ENCODE results near the gene RIN3. TPM values are rescaled to one million over a fixed set of nuclear protein-coding genes. Genes with fewer than 3 reads are reported as not detected.

RIN3 gene
- total RNA-seq, 1 experiment from 2014 or later, result 1.5 TPM

GRCh38 chr14:92680781-92681650 is 167.4 kb downstream of the RIN3 start:
- no peaks in the 10 kb centered on the region for H3K9me3 ChIP-seq (ENCODE audit: control insufficient read depth, low read depth, low read length)
- H3T11ph ChIP-seq (ENCODE audit: low read length), result no peak overlapping the region
- DNase-seq, result peak; percentile 84
- Mint-ChIP-seq H3K27ac (no peak overlapping the region; a peak in 1 of 7 replicates), H3K9me3 (no peaks in the 10 kb centered on the region), H3K36me3 (ENCODE audit: insufficient read depth in 1 of 3, low read depth in 3 of 3) (no peaks in the 10 kb centered on the region), H3K4me3 (no peak overlapping the region), H3K27me3 (ENCODE audit: low read depth) (peaks cover 2% of the 10 kb centered on the region; the same call in 1 of the 2 replicates), H3K4me1 (peaks cover 5 to 9% of the 10 kb centered on the region in 2 experiments)
- no peak overlapping the region for H3K27ac ChIP-seq (ENCODE audit: insufficient read length, low read depth, low read length)
- H3K79me1 ChIP-seq (ENCODE audit: insufficient read depth, low read depth, low read length, poor library complexity, severe bottlenecking), result no peaks in the 10 kb centered on the region
- no peak overlapping the region for H3K18ac ChIP-seq (ENCODE audit: insufficient read length, low read depth, low read length)
- H4K8ac ChIP-seq (replicated peaks; ENCODE audit: insufficient read length, low read depth, low read length), result no peak overlapping the region
- H2AK5ac ChIP-seq (ENCODE audit: insufficient read length, low read length), result no peak overlapping the region
- no peak overlapping the region for H2BK12ac ChIP-seq (ENCODE audit: insufficient read length, low read depth, low read length)
- H3K4ac ChIP-seq (ENCODE audit: low read depth, low read length), result no peak overlapping the region
- no peak overlapping the region for H2AFZ ChIP-seq (ENCODE audit: low read length)
- H3K27me3 ChIP-seq (ENCODE audit: insufficient read depth, low read length), result no peaks in the 10 kb centered on the region
- H3K4me2 ChIP-seq (ENCODE audit: insufficient read depth, insufficient read length, low read length), result no peak overlapping the region
- H2BK20ac ChIP-seq (ENCODE audit: low read depth, low read length, poor library complexity, severe bottlenecking), result no peak overlapping the region
- H3K23ac ChIP-seq (ENCODE audit: insufficient read length, low read depth, low read length), result no peak overlapping the region
- no peaks in the 10 kb centered on the region for H4K20me1 ChIP-seq (ENCODE audit: control insufficient read depth, insufficient read depth, insufficient read length)
- H2BK15ac ChIP-seq (ENCODE audit: low read depth, low read length), result no peak overlapping the region
- H3K79me2 ChIP-seq (ENCODE audit: insufficient read depth, low read length), result no peaks in the 10 kb centered on the region
- TF ChIP-seq CTCF (conservative IDR thresholded peaks at IDR 0.05), result peak; percentile 95
- H3K56ac ChIP-seq (ENCODE audit: insufficient read length, low read depth, low read length), result no peak overlapping the region
- no CpG with 5 or more reads among the region's 13 CpGs for WGBS (ENCODE audit: extremely low coverage, insufficient read length, low lambda C conversion rate)
- H3K14ac ChIP-seq (ENCODE audit: insufficient read depth, low read length), result no peak overlapping the region
- H4K91ac ChIP-seq (ENCODE audit: insufficient read length, low read depth, low read length), result no peak overlapping the region
- H3K4me1 ChIP-seq (ENCODE audit: insufficient read depth, low read length), result no peaks in the 10 kb centered on the region
- H2BK120ac ChIP-seq (ENCODE audit: low read depth, low read length, poor library complexity, severe bottlenecking), result no peak overlapping the region
- H2BK5ac ChIP-seq (ENCODE audit: insufficient read length, low read length), result no peak overlapping the region
- H4K5ac ChIP-seq (ENCODE audit: insufficient read length, low read depth, low read length), result no peak overlapping the region
- no peaks in the 10 kb centered on the region for H3K23me2 ChIP-seq (ENCODE audit: insufficient read length, low read depth, low read length, poor library complexity, severe bottlenecking)
- no peak overlapping the region for H3K9ac ChIP-seq (ENCODE audit: extremely low read depth, insufficient read length, low read length)
